Smooth muscle cell (in vitro differentiated cells): Measurements from ENCODE around the gene GNAL. TPM values are rescaled to one million over a fixed set of nuclear protein-coding genes. Genes with fewer than 3 reads are reported as not detected.

Experiments
- DNase-seq: peaks from one replicate; lab custom pipeline; 2025; ENCODE audit not compliant: unreplicated experiment; lab: John Stamatoyannopoulos, UW
- H2AFZ ChIP-seq: fragments of 200-600 bp; sonication (generic); 2 replicates; pipeline ENCODE4 v1.6.0; 2016; ENCODE audit warnings: antibody characterized with exemption, low read depth, mild to moderate bottlenecking
- H3F3A ChIP-seq: fragments of 200-600 bp; sonication (generic); 2 replicates; pipeline ENCODE4 v1.6.0; 2017; ENCODE audit warnings: antibody characterized with exemption, low read depth
- H3K27ac ChIP-seq: fragments of 200-600 bp; sonication (generic); 2 replicates; pipeline ENCODE4 v1.5.1; 2016; ENCODE audit warnings: low read depth, mild to moderate bottlenecking
- H3K27me3 ChIP-seq: fragments of 200-600 bp; sonication (generic); 2 replicates; pipeline ENCODE4 v1.6.1; 2016; ENCODE audit warnings: low read depth, mild to moderate bottlenecking
- H3K36me3 ChIP-seq: fragments of 200-600 bp; sonication (generic); 2 replicates; pipeline ENCODE4 v1.5.1; 2016; ENCODE audit warnings: low read depth
- H3K4me1 ChIP-seq: fragments of 200-600 bp; sonication (generic); 2 replicates; pipeline ENCODE4 v1.5.1; 2016; ENCODE audit warnings: low read depth
- H3K4me2 ChIP-seq: fragments of 200-600 bp; sonication (generic); 2 replicates; pipeline ENCODE4 v1.6.0; 2016; ENCODE audit warnings: mild to moderate bottlenecking
- H3K4me3 ChIP-seq: fragments of 200-600 bp; sonication (generic); 2 replicates; pipeline ENCODE4 v1.5.1; 2016; ENCODE audit warnings: mild to moderate bottlenecking
- H3K79me2 ChIP-seq: fragments of 200-600 bp; sonication (generic); 2 replicates; pipeline ENCODE4 v1.6.0; 2016; ENCODE audit warnings: low read depth, mild to moderate bottlenecking
- H3K9ac ChIP-seq: fragments of 200-600 bp; sonication (generic); 2 replicates; pipeline ENCODE4 v1.6.0; 2016; ENCODE audit warnings: low read depth
- H3K9me3 ChIP-seq: fragments of 200-600 bp; sonication (generic); replicated peaks from 2 replicates; pipeline ENCODE4 v1.5.1; 2016; ENCODE audit warnings: low read depth
- H4K20me1 ChIP-seq: fragments of 200-600 bp; sonication (generic); 2 replicates; pipeline ENCODE4 v1.6.0; 2016; ENCODE audit warnings: low read depth
- CTCF ChIP-seq: fragments of 200-600 bp; sonication (generic); IDR thresholded peaks from 2 replicates; pipeline ENCODE4 v1.5.1; 2017; ENCODE audit warnings: borderline replicate concordance, mild to moderate bottlenecking, antibody characterized with exemption; ENCODE audit not compliant: insufficient read depth, poor library complexity, severe bottlenecking
- WGBS: methylation state at CpG from one replicate; pipeline ENCODE4 v1.1.7; 2016; ENCODE audit warnings: low lambda C conversion rate; 5-methylcytosine and 5-hydroxymethylcytosine counted together
- polyA plus RNA-seq: library from polyadenylated mRNA; unstranded; fragments of >200 nt; fragmentation: Nextera tagmentation; extraction: Ambion mirVana; gene quantifications from 2 replicates; pipeline ENCODE4 v1.2.1, GENCODE V29; 2016
- total RNA-seq: library from RNA; depleted of rRNA; stranded (reverse); fragments of >200 nt; gene quantifications from 2 replicates; pipeline ENCODE4 v1.2.3, GENCODE V29; 2014

The GNAL gene
- total and polyA plus RNA-seq, 2 experiments from 2014 or later = 1.6 to 5.8 TPM

GRCh38 chr18:11668441-11669169 lies 20.5 kb upstream of the GNAL start:
- DNase-seq = no peak
- no peak for TF ChIP-seq CTCF
- H3F3A ChIP-seq = no peaks in the 10 kb centered on the region
- no peaks in the 10 kb centered on the region for H3K36me3 ChIP-seq
- 71% methylated on average over 10 of the region's 10 CpGs for WGBS
- no peaks in the 10 kb centered on the region for H3K27me3 ChIP-seq
- no peak overlapping the region for H3K27ac ChIP-seq
- H3K4me1 ChIP-seq = peaks cover 6% of the 10 kb centered on the region
- H3K79me2 ChIP-seq = no peaks in the 10 kb centered on the region
- H2AFZ ChIP-seq = no peak overlapping the region
- H3K9ac ChIP-seq = no peak overlapping the region
- no peak overlapping the region for H3K4me3 ChIP-seq
- no peaks in the 10 kb centered on the region for H3K9me3 ChIP-seq
- no peak overlapping the region for H3K4me2 ChIP-seq
- no peaks in the 10 kb centered on the region for H4K20me1 ChIP-seq

GRCh38 chr18:11669271-11669947 lies 19.7 kb upstream of the GNAL start:
- Histone ChIP-seq H3K9ac (no peak overlapping the region), H3K27ac (no peak overlapping the region), H3K4me2 (no peak overlapping the region), H3K9me3 (no peaks in the 10 kb centered on the region), H3K27me3 (peaks cover 5% of the 10 kb centered on the region), H4K20me1 (no peaks in the 10 kb centered on the region), H2AFZ (no peak overlapping the region), H3K79me2 (no peaks in the 10 kb centered on the region), H3F3A (no peaks in the 10 kb centered on the region), H3K4me3 (no peak overlapping the region), H3K4me1 (peaks cover 6% of the 10 kb centered on the region), H3K36me3 (no peaks in the 10 kb centered on the region)
- no peak for TF ChIP-seq CTCF
- no peak for DNase-seq
- WGBS = 80% methylated on average over 14 of the region's 14 CpGs

- H3K9ac ChIP-seq = no peak overlapping the region
- H3K27me3 ChIP-seq = peaks cover 7% of the 10 kb centered on the region
- H3K9me3 ChIP-seq = no peaks in the 10 kb centered on the region
- H3K4me2 ChIP-seq = no peak overlapping the region
- 82% methylated on average over 10 of the region's 10 CpGs for WGBS
- H3K27ac ChIP-seq = no peak overlapping the region
- no peak for DNase-seq
- H3K4me3 ChIP-seq = no peak overlapping the region
- TF ChIP-seq CTCF = no peak
- H4K20me1 ChIP-seq = no peaks in the 10 kb centered on the region
- H3F3A ChIP-seq = no peaks in the 10 kb centered on the region
- no peaks in the 10 kb centered on the region for H3K36me3 ChIP-seq
- no peaks in the 10 kb centered on the region for H3K79me2 ChIP-seq
- H2AFZ ChIP-seq = no peak overlapping the region
- peaks cover 6% of the 10 kb centered on the region for H3K4me1 ChIP-seq
Observed at GRCh38 chr18:11669948-11670275, 19.2 kb upstream of the GNAL start.
